Measurements from ENCODE around the gene MED13L.

GRCh38 chr12:116202433-116202832 is 75.1 kb downstream of the MED13L start:
- TF ChIP-seq CTCF (optimal IDR thresholded peaks at IDR 0.05 in 1 of 3, IDR thresholded peaks at IDR 0.05 in 1 of 3, conservative IDR thresholded peaks at IDR 0.05 in 1 of 3; ENCODE audit: extremely low read depth in 1 of 3, insufficient read depth in 2 of 3, low read length in 3 of 3), result no peak
- no peak for TF ChIP-seq EZH2 (IDR thresholded peaks at IDR 0.05; ENCODE audit: low read length)

Data from keratinocyte (primary cell).